Activated CD4-positive, CD25-positive, alpha-beta regulatory T cell (primary cell): Measurements from ENCODE around the gene SLC5A8.
"Not testable (repeated sequence)": the region's sequence is repeated elsewhere in the genome, so short reads cannot be mapped to it uniquely, and the experiment has no call there.

Experiments
- DNase-seq, 4 experiments: peaks; one replicate each; lab custom pipeline; 2025; lab: John Stamatoyannopoulos, UW

The SLC5A8 gene

GRCh38 chr12:101172316-101172715 lies 37.7 kb downstream of the SLC5A8 start:
- no peak for DNase-seq

GRCh38 chr12:101168001-101168400 lies 42.0 kb downstream of the SLC5A8 start:
- no peak for DNase-seq

GRCh38 chr12:101166866-101167265 lies 43.2 kb downstream of the SLC5A8 start:
- DNase-seq: no peak

- no peak for DNase-seq
Measured at GRCh38 chr12:101165319-101165718, 44.7 kb downstream of the SLC5A8 start.

DNA sequence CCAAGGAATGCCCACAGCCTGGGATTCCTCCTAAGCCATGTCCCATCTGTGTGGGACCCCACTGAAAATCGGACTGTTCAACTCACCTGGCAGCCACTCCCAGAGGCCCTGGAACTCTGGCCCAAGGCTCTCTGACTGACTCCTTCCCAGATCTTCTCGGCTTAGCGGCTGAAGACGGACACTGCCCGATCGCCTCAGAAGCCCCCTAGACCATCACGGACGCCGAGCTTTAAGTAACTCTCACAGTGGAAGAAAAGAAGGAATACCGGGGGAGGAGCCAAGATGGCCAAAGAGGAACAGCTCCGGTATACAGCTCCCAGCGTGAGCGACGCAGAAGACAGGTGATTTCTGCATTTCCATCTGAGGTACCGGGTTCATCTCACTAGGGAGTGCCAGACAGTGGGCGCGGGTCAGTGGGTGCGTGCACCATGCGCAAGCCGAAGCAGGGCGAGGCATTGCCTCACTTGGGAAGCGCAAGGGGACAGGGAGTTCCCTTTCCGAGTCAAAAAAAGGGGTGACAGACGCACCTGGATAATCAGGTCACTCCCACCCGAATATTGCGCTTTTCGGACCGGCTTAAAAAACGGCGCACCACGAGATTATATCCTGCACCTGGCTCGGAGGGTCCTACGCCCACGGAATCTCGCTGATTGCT lies 64.1 kb downstream of the SLC5A8 start:
- not testable (repeated sequence) for DNase-seq

- DNase-seq: no peak
Measured at GRCh38 chr12:101127521-101128219, 82.4 kb downstream of the SLC5A8 start.

DNA sequence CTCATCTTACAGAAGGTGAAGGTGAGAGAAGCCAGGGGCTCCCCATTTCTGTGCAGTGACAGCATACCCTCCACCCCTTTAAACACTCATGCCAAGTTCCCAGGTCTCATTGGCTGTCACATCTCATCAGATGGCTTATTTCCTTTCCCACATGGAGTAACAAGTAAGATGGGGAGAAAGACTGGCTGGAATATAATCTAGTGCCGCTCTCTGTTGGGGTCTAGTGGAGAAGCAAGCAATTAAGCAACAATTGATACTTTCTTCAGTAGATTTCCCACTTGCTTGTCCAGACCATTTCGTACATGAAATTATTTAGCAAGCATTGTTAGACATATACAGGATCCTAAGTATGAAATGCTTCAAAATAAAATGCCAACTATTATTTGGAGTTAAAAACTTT lies 92.2 kb downstream of the SLC5A8 start:
- DNase-seq: no peak

GRCh38 chr12:101116911-101117310 lies 93.1 kb downstream of the SLC5A8 start:
- no peak for DNase-seq

- no peak for DNase-seq
Measured at GRCh38 chr12:101115326-101115725, 94.7 kb downstream of the SLC5A8 start.

DNA sequence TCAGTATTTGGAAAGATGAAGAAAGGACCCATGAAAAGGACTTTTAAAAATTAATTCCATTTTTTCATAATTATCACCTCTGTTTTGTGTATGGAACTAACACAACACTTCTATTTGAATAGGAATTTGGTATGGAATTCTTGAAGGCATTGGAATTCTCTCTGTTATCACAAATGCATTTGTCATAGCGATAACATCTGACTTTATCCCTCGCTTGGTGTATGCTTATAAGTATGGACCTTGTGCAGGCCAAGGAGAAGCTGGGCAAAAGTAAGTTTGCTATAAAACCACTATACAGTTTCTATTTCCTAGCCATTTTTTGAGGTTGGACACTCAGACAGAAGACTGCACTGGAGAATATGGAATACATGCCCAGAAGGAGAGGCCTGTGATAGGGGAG lies 98.6 kb downstream of the SLC5A8 start:
- DNase-seq: no peak

DNA sequence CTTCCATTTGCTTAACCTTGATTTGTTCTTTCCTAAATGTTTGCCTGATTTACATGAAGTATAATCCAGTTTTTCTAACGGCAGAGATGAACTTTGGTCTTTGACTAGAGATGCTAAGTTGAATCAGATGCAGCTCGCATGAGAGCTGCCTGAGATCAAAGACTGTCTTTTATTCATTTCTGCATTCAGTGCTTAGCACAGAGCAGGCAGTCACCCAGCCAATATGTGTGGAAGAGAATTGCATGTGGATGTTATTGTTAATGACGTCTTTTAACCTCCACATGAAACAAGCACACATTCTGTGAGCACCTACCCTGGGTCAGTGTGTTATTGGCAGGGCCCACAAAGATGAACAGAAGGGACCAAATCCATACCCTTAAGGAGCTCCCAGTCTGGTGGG lies 99.2 kb downstream of the SLC5A8 start:
- no peak for DNase-seq

- DNase-seq: no peak
Measured at GRCh38 chr12:101108130-101108529, 101.9 kb downstream of the SLC5A8 start.

- no peak for DNase-seq
Measured at GRCh38 chr12:101107032-101107763, 102.8 kb downstream of the SLC5A8 start.
